Activated naive CD4-positive, alpha-beta T cell treated with anti-CD3 and anti-CD28 coated beads, Interleukin-2, amount 10 ng/mL, durations not matched to agents 5 hours and 36 hours (primary cell): ENCODE results near the gene TUBG2. TPM values are rescaled to one million over a fixed set of nuclear protein-coding genes. Genes with fewer than 3 reads are reported as not detected.

ENCODE experiments used
- microRNA-seq: library from miRNA; unstranded; fragments of <30 nt; microRNA quantifications from one replicate; pipeline ENCODE4 v1.2.0, GENCODE V29; 2022; ENCODE audit warnings: borderline microRNAs expressed, borderline replicate concordance
- total RNA-seq, 2 experiments: library from RNA; stranded (reverse); gene quantifications; one replicate each; pipeline ENCODE4 v1.2.3, GENCODE V29; 2021

Gene TUBG2
- total RNA-seq = 1 to 10 TPM; 8.5 to 8.8 TPM

DNA sequence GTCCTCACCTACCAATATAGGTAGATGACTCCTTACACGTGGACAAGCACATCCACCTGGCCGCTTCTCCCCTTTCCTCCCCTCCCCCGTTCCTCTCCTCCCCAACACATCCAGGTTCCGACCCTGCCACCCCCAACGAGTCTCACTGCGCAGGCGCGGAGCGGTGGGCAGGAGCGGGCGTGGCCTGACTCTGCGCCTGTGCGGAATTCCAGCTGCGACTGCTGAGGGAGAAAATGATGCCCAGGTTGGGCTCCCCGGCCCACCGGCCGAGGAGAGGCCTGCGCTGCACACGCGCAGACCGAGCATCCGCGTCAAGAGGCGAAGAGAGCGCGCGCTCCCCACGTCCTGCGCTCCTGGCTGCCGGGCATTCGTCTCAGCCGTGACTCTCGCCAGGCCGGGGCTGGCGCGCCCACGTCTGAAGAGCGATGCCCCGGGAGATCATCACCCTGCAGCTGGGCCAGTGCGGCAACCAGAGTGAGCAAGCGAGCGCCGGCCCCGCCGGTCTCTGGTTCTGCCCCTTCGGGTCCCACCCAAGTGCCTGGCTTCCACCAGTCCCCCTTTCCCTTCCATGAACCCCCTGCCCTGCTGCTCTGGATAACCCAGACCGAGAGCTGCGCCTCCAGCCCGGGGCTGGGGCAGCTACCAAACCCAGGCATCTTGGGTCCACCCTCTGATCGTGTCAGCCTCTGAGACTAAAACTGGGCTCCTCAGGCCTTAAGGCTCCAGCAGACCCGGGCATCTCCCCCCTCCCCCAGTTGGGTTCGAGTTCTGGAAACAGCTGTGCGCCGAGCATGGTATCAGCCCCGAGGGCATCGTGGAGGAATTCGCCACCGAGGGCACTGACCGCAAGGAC is at the start of gene TUBG2:
Gene TUBG2 (plus strand): TSS at position 206 of the 853 bp plus-strand sequence. CDS start 220 bp downstream, at position 426.

DNA sequence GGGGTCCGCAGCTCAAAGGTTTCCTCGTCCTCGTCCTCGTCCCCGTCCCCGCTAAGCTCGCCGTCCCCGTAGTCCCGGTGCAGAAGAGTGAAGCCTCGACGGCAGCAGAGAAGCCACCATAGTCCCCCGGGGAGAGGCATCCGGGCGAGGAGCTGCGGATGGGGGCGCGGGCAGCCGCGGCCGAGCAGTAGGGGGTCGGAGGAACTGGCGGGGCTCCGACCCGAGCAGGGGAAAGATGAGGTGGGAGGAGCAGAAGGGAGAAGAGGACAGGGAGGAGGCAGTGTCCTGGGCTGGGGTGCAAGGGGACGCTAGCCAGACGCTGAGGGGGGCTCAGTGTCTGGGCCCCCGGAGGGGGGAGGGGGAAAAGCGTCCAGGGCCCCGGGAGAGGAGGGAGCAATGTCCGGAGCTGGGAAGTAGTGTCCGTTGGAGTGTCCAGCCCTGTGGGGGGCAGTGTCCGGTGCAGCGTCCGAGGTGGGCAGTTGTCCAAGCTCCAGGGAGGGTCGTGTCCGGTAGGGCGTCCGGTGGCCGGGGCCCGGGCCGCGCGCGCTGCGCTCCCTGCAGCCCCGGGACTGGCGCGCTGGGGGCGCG is 17.4 kb downstream of the TUBG2 start, which contains the start of gene PLEKHH3:
Gene PLEKHH3 (minus strand): TSS at position 571 of the 588 bp plus-strand sequence. CDS start 431 bp downstream, at position 140.

DNA sequence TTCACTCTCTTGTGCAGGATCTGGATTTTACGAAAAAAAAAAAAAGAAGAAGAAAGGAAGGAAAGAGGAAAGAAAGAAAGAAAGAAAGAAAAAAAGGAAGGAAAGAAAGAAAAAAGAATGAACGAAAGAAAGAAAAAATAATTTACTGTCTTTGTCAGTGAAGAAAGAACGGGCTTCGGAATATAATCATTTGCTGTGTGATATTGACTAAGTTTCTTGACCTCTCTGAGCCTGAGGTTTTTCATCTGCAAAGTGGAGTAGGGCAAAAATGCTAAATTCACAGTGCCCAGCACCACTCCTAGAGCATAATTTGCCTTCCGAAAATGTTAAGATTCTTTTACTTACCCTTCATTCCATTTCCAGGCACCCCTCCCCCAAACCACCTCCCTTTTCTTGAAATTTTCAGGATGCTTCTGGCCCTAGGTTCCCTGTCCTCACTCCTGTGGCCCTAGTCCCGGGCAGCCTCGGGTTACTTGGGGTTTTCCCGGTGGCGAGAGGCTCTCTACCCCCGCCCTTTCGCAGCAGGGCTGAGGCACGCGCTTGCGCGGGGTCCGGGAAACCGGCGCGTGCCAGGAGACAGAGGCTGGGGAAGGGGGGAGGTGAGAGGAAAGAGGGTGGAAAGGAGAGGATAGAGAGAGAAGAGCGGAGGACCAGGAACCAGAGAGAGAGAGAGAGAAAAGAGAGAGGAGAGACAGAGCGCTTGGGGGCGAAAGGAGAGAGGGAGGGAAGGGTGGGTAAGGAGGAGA is 23.1 kb downstream of the TUBG2 start, which contains the start of gene CNTNAP1:
Gene CNTNAP1 (plus strand): TSS at position 556 of the 746 bp plus-strand sequence. CDS start 299 bp downstream, outside the sequence.

Small RNA genes within 50 kb of the gene (microRNA-seq; reads per million reads assigned to microRNA genes)
- not detected for gene MIR6780A

Other genes starting within 250 kb of the TUBG2 start
- gene CAVIN1, start 236.0 kb upstream of the TUBG2 start, total RNA-seq = 1 to 10 TPM; 1.4 TPM
- 1 to 10 TPM; 6.6 to 8.0 TPM for gene ATP6V0A1, start 200.4 kb upstream of the TUBG2 start, total RNA-seq
- gene NAGLU, start 123.0 kb upstream of the TUBG2 start, total RNA-seq = 10 to 100 TPM; 20.3 to 23.5 TPM
- gene HSD17B1, start 106.4 kb upstream of the TUBG2 start, total RNA-seq = under 1 TPM; 0.51 to 0.73 TPM
- 10 to 100 TPM; 69.8 to 70.7 TPM for gene COASY, start 97.1 kb upstream of the TUBG2 start, total RNA-seq
- 10 to 100 TPM; 54.4 to 61.3 TPM for gene MLX, start 92.2 kb upstream of the TUBG2 start, total RNA-seq
- gene PSMC3IP, start 81.6 kb upstream of the TUBG2 start, total RNA-seq = 10 to 100 TPM; 13.6 to 14.1 TPM
- gene RETREG3, start 49.9 kb upstream of the TUBG2 start, total RNA-seq = 10 to 100 TPM; 73.0 to 73.6 TPM
- gene TUBG1, start 49.6 kb upstream of the TUBG2 start, total RNA-seq = 10 to 100 TPM; 37.6 to 39.0 TPM
- gene PLEKHH3, start 17.7 kb downstream of the TUBG2 start, total RNA-seq = 1 to 10 TPM; 1.6 TPM
- under 1 TPM; 0.35 to 0.39 TPM for gene CCR10, start 22.6 kb downstream of the TUBG2 start, total RNA-seq
- gene CNTNAP1, start 23.2 kb downstream of the TUBG2 start, total RNA-seq = 1 to 10 TPM; 1.5 TPM
- gene EZH1, start 85.8 kb downstream of the TUBG2 start, total RNA-seq = 10 to 100 TPM; 56.2 to 66.4 TPM
- not detected for gene RAMP2, start 101.9 kb downstream of the TUBG2 start, total RNA-seq
- 10 to 100 TPM; 43.7 to 48.8 TPM for gene VPS25, start 114.2 kb downstream of the TUBG2 start, total RNA-seq
- under 1 TPM; 0.08 to 0.26 TPM for gene WNK4, start 121.3 kb downstream of the TUBG2 start, total RNA-seq
- gene COA3, start 139.4 kb downstream of the TUBG2 start, total RNA-seq = 10 to 100 TPM; 37.4 to 40.4 TPM
- under 1 TPM in 1 of 2 experiments, not detected in 1; 0.20 TPM for gene CNTD1, start 139.6 kb downstream of the TUBG2 start, total RNA-seq
- gene BECN1, start 165.0 kb downstream of the TUBG2 start, total RNA-seq = 10 to 100 TPM; 83.5 to 93.9 TPM
- gene PSME3, start 174.1 kb downstream of the TUBG2 start, total RNA-seq = 10 to 100 TPM; 94.2 to 94.6 TPM
- gene AOC2, start 185.3 kb downstream of the TUBG2 start, total RNA-seq = 1 to 10 TPM; 1.1 to 1.2 TPM
- gene AOC3, start 191.9 kb downstream of the TUBG2 start, total RNA-seq = under 1 TPM; 0.12 to 0.45 TPM
- gene G6PC1, start 241.5 kb downstream of the TUBG2 start, total RNA-seq = not detected